ENCODE results near the gene GRAMD4.

GRAMD4 gene

GRCh38 chr22:46609175-46609690 lies 11.0 kb upstream of the GRAMD4 start:
- TF ChIP-seq TAF1 (IDR thresholded peaks at IDR 0.05; ENCODE audit: borderline replicate concordance, insufficient read depth, low read length) (no peak), SIN3A (IDR thresholded peaks at IDR 0.05; ENCODE audit: borderline replicate concordance, insufficient read depth, low read length) (no peak), POLR2AphosphoS5 (IDR thresholded peaks at IDR 0.05; ENCODE audit: low read depth, low read length) (no peak), FOXP2 (optimal IDR thresholded peaks at IDR 0.05; ENCODE audit: borderline replicate concordance, extremely low read depth, extremely low read length, insufficient read depth) (no peak), REST (IDR thresholded peaks at IDR 0.05; ENCODE audit: insufficient read depth in 1 of 2, low read depth in 2 of 2, low read length in 2 of 2) (no peak)

- no peak for TF ChIP-seq FOXP2 (optimal IDR thresholded peaks at IDR 0.05; ENCODE audit: borderline replicate concordance, extremely low read depth, extremely low read length, insufficient read depth)
- no peak for TF ChIP-seq POLR2AphosphoS5 (IDR thresholded peaks at IDR 0.05; ENCODE audit: low read depth, low read length)
- no peak for TF ChIP-seq TAF1 (IDR thresholded peaks at IDR 0.05; ENCODE audit: borderline replicate concordance, insufficient read depth, low read length)
- no peak for TF ChIP-seq SIN3A (IDR thresholded peaks at IDR 0.05; ENCODE audit: borderline replicate concordance, insufficient read depth, low read length)
- TF ChIP-seq REST (IDR thresholded peaks at IDR 0.05; ENCODE audit: insufficient read depth in 1 of 2, low read depth in 2 of 2, low read length in 2 of 2), result no peak
These were observed 10.4 kb upstream of the GRAMD4 start for GRCh38 chr22:46609724-46610201.

- TF ChIP-seq REST (IDR thresholded peaks at IDR 0.05; ENCODE audit: insufficient read depth in 1 of 2, low read depth in 2 of 2, low read length in 2 of 2) (no peak), TAF1 (IDR thresholded peaks at IDR 0.05; ENCODE audit: borderline replicate concordance, insufficient read depth, low read length) (no peak), SIN3A (IDR thresholded peaks at IDR 0.05; ENCODE audit: borderline replicate concordance, insufficient read depth, low read length) (no peak), POLR2AphosphoS5 (IDR thresholded peaks at IDR 0.05; ENCODE audit: low read depth, low read length) (no peak), FOXP2 (optimal IDR thresholded peaks at IDR 0.05; ENCODE audit: borderline replicate concordance, extremely low read depth, extremely low read length, insufficient read depth) (no peak)
These were observed 9.8 kb upstream of the GRAMD4 start for GRCh38 chr22:46610356-46610755.

GRCh38 chr22:46611189-46611588 lies 9.0 kb upstream of the GRAMD4 start:
- no peak for TF ChIP-seq TAF1 (IDR thresholded peaks at IDR 0.05; ENCODE audit: borderline replicate concordance, insufficient read depth, low read length)
- no peak for TF ChIP-seq REST (IDR thresholded peaks at IDR 0.05; ENCODE audit: insufficient read depth in 1 of 2, low read depth in 2 of 2, low read length in 2 of 2)
- TF ChIP-seq SIN3A (IDR thresholded peaks at IDR 0.05; ENCODE audit: borderline replicate concordance, insufficient read depth, low read length), result no peak
- TF ChIP-seq FOXP2 (optimal IDR thresholded peaks at IDR 0.05; ENCODE audit: borderline replicate concordance, extremely low read depth, extremely low read length, insufficient read depth), result no peak
- TF ChIP-seq POLR2AphosphoS5 (IDR thresholded peaks at IDR 0.05; ENCODE audit: low read depth, low read length), result no peak

Measured in PFSK-1 (cell line).